GM19395 (cell line): ENCODE measurements around the gene WDFY2.

Experiments
- ATAC-seq: cut with Tn5 transposase; IDR thresholded peaks from one replicate; pipeline ENCODE4 v1.9.1; 2021; ENCODE audit warnings: mild to moderate bottlenecking, moderate library complexity; ENCODE audit not compliant: unreplicated experiment

WDFY2 gene

GRCh38 chr13:51659276-51660127 is 75.2 kb downstream of the WDFY2 start:
- no peak for ATAC-seq

GRCh38 chr13:51660813-51661212 is 76.6 kb downstream of the WDFY2 start:
- ATAC-seq, result no peak

GRCh38 chr13:51663973-51664957 is 80.0 kb downstream of the WDFY2 start:
- no peak for ATAC-seq

- ATAC-seq, result no peak
Measured at GRCh38 chr13:51665456-51665855, 81.2 kb downstream of the WDFY2 start.

- ATAC-seq, result no peak
Measured at GRCh38 chr13:51666374-51666773, 82.1 kb downstream of the WDFY2 start.

- no peak for ATAC-seq
Measured at GRCh38 chr13:51666839-51667238, 82.6 kb downstream of the WDFY2 start.

- no peak for ATAC-seq
Measured at GRCh38 chr13:51668580-51669195, 84.4 kb downstream of the WDFY2 start.

GRCh38 chr13:51673165-51673564 is 88.9 kb downstream of the WDFY2 start:
- ATAC-seq, result no peak

- ATAC-seq, result no peak
Measured at GRCh38 chr13:51674276-51674675, 90.0 kb downstream of the WDFY2 start.

GRCh38 chr13:51675385-51675784 is 91.1 kb downstream of the WDFY2 start:
- no peak for ATAC-seq

- ATAC-seq, result no peak
Measured at GRCh38 chr13:51675877-51676276, 91.6 kb downstream of the WDFY2 start.

- no peak for ATAC-seq
Measured at GRCh38 chr13:51676739-51677138, 92.5 kb downstream of the WDFY2 start.

- ATAC-seq, result no peak
Measured at GRCh38 chr13:51678420-51678819, 94.2 kb downstream of the WDFY2 start.

- no peak for ATAC-seq
Measured at GRCh38 chr13:51679616-51680015, 95.4 kb downstream of the WDFY2 start.

GRCh38 chr13:51681037-51681678 is 96.9 kb downstream of the WDFY2 start:
- no peak for ATAC-seq

GRCh38 chr13:51682686-51683085 is 98.4 kb downstream of the WDFY2 start:
- ATAC-seq, result no peak

- no peak for ATAC-seq
Measured at GRCh38 chr13:51683597-51683996, 99.3 kb downstream of the WDFY2 start.

GRCh38 chr13:51684076-51684475 is 99.8 kb downstream of the WDFY2 start:
- no peak for ATAC-seq

- ATAC-seq, result no peak
Measured at GRCh38 chr13:51687947-51688714, 103.9 kb downstream of the WDFY2 start.
